ENCODE data around the gene UBE2O. TPM values are rescaled to one million over a fixed set of nuclear protein-coding genes. Genes with fewer than 3 reads are reported as not detected.

Gene UBE2O
- polyA plus RNA-seq, 1 experiment: 14.2 TPM

DNA sequence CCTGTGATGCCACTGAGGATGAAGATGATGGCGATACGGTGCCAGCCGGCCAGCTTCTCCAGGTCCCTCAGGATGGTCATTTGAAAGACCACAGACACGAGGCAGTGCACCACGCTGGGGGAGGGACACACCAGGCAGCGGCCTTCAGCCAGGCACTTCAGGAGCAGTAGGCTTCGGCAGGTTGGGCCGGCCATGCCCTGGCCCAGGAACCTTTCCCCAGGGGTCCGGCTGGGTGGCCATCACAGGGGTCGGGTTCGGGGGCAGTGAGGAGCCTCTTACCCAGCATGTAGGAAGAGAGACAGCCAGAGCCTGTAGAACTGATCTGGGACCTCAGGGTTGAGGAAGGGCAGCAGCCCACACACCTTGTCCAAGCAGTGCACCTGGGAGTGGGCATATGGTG lies 19.8 kb upstream of the UBE2O start:
- no peak for DNase-seq (ENCODE audit: low read depth, low spot score)
- Histone ChIP-seq H3K27ac (ENCODE audit: low read depth, low read length) (no peak overlapping the region), H3K27me3 (ENCODE audit: control insufficient read depth, insufficient read depth, low read length) (no peaks in the 10 kb centered on the region), H3K4me3 (ENCODE audit: low read depth, low read length) (no peak overlapping the region), H3K9me3 (ENCODE audit: control insufficient read depth, insufficient read depth, low read length) (no peaks in the 10 kb centered on the region)
- TF ChIP-seq, protein P1, sequence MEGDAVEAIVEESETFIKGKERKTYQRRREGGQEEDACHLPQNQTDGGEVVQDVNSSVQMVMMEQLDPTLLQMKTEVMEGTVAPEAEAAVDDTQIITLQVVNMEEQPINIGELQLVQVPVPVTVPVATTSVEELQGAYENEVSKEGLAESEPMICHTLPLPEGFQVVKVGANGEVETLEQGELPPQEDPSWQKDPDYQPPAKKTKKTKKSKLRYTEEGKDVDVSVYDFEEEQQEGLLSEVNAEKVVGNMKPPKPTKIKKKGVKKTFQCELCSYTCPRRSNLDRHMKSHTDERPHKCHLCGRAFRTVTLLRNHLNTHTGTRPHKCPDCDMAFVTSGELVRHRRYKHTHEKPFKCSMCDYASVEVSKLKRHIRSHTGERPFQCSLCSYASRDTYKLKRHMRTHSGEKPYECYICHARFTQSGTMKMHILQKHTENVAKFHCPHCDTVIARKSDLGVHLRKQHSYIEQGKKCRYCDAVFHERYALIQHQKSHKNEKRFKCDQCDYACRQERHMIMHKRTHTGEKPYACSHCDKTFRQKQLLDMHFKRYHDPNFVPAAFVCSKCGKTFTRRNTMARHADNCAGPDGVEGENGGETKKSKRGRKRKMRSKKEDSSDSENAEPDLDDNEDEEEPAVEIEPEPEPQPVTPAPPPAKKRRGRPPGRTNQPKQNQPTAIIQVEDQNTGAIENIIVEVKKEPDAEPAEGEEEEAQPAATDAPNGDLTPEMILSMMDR (IDR thresholded peaks at IDR 0.05; ENCODE audit: low read depth, low read length): no peak
- CTCF ChIA-PET: interaction anchor here (0.5 to 0.6 kb wide), 2 partner anchors 31 to 33 kb away, joined by 3 to 5 read pairs; no protein-coding TSS in a partner anchor
- POLR2A ChIA-PET: interaction anchor here (0.6 to 1.6 kb wide), 2 partner anchors 26 to 148 kb away, joined by 3 to 4 read pairs; no protein-coding TSS in a partner anchor

DNA sequence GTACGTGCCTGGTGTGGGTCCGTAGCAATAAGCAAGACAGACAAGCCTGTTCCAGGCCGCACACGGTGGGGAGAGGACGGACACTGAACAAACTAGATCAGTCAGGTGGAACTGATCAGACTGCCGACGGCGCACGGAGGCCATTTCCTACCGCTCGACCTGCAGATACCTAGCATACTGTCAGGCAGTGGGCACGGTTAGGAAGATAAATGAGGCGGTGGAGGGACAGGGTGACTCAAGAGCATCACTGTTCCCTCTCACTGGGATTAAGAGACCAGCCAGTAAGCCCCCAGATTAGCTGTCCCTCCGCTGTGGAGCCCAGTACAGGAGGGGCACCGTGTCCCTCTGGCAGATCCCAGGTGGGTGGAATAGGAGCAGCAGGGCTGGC lies 19.3 kb upstream of the UBE2O start:
- CTCF ChIA-PET: no interaction called here
- Histone ChIP-seq H3K27ac (ENCODE audit: low read depth, low read length) (no peak overlapping the region), H3K9me3 (ENCODE audit: control insufficient read depth, insufficient read depth, low read length) (no peaks in the 10 kb centered on the region), H3K27me3 (ENCODE audit: control insufficient read depth, insufficient read depth, low read length) (no peaks in the 10 kb centered on the region), H3K4me3 (ENCODE audit: low read depth, low read length) (no peak overlapping the region)
- TF ChIP-seq, protein P1 (IDR thresholded peaks at IDR 0.05; ENCODE audit: low read depth, low read length): no peak
- DNase-seq (ENCODE audit: low read depth, low spot score): no peak
- POLR2A ChIA-PET: interaction anchor here (0.6 kb wide), 1 partner anchor 148 kb away, joined by 4 read pairs; no protein-coding TSS in a partner anchor

DNA sequence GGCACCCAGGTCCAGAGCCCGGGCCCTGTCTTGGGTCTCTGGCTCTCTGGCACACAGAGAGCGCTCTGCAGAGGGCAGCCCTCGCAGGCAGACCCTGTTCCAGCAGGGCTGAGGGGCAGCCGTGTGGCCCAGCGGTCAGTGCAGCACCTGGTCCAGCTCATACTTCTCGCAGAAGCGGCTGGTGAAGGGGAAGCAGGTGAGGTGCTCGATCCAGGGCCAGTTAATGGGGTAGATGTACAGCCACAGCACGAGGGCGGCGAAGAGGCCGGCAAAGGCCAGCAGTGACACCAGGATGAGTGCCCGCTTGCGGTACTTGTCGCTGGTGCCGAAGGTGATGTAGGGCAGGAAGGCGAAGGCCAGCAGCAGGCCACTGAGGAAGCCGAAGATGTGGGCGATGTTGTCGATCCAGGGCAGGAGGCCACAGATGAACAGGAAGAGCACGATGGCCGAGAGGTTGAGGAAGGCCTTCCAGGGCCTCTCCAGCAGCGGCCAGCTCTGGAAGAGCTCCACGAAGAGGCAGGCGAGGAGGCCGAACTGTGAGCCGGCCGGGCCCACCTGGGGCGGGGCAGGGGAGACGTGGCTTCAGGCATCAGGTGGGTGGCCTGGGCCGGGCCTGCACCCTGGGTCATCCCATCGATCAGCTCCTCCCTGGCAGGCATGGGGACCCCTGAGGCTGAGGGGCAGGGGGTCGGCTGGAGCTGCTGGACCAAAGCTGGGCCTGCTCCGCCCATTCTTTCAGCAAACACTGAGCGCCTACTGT lies 18.7 kb upstream of the UBE2O start:
- no peak overlapping the region for H3K4me3 ChIP-seq (ENCODE audit: low read depth, low read length)
- H3K27me3 ChIP-seq (ENCODE audit: control insufficient read depth, insufficient read depth, low read length): no peaks in the 10 kb centered on the region
- ChIA-PET CTCF (no interaction called here), POLR2A (no interaction called here)
- TF ChIP-seq, protein P1 (IDR thresholded peaks at IDR 0.05; ENCODE audit: low read depth, low read length): no peak
- H3K9me3 ChIP-seq (ENCODE audit: control insufficient read depth, insufficient read depth, low read length): no peaks in the 10 kb centered on the region
- no peak for DNase-seq (ENCODE audit: low read depth, low spot score)
- no peak overlapping the region for H3K27ac ChIP-seq (ENCODE audit: low read depth, low read length)

DNA sequence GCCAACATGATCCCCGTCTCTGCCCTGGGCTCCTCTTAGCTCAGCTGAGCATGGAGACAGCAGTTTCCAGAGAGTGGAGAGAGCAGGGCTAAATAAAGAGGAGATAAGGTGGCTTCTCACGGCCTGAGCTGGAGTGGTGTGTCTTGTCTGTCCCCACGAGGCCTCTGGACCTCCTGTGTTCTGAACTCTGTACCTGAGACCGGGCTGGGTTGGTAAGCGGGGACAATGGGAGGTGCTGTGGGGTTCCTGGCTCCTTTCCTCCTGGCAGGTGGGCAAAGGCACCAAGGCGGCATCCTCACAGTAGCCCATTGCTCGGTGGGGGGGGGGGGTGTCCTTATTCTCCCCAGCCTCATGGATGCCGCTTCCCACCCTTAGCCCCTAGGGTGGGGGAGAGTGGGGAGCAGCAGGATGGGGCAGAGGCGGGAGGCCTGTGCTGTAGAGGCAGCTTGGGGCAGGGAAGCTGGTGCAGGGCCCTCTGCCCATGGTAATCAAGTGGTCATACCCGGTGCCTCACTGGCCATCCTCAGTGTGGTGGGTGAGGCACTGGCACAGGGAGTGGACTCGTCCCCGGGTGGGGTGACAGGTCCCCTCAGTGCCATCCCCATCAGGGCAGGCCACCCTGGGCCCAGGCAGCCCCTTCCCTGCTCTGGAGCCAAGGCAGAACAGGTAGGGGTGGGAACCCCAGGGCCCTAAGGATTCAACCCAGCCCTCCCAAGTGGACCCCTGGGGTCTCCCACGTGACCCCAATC lies 17.2 kb upstream of the UBE2O start:
- Histone ChIP-seq H3K27me3 (ENCODE audit: control insufficient read depth, insufficient read depth, low read length) (no peaks in the 10 kb centered on the region), H3K27ac (ENCODE audit: low read depth, low read length) (no peak overlapping the region), H3K9me3 (ENCODE audit: control insufficient read depth, insufficient read depth, low read length) (no peaks in the 10 kb centered on the region), H3K4me3 (ENCODE audit: low read depth, low read length) (no peak overlapping the region)
- ChIA-PET CTCF (no interaction called here), POLR2A (no interaction called here)
- TF ChIP-seq, protein P1 (IDR thresholded peaks at IDR 0.05; ENCODE audit: low read depth, low read length): no peak
- DNase-seq (ENCODE audit: low read depth, low spot score): no peak

All from AG04450 (cell line).